Loucy (cell line): ENCODE measurements around the gene TRIM25.

Source experiments
- EZH2phosphoT487 ChIP-seq: fragments of 200-600 bp; IDR thresholded peaks from 2 replicates; pipeline ENCODE4 v1.6.1; 2018; ENCODE audit warnings: antibody characterized with exemption, mild to moderate bottlenecking, moderate library complexity, borderline replicate concordance
- TF ChIP-seq, protein P1 (sequence below): fragments of 200-600 bp; sonication (generic); conservative IDR thresholded peaks from 2 replicates; pipeline ENCODE4 v1.5.1; 2014; ENCODE audit warnings: mild to moderate bottlenecking, antibody characterized with exemption, low read length

DNA sequence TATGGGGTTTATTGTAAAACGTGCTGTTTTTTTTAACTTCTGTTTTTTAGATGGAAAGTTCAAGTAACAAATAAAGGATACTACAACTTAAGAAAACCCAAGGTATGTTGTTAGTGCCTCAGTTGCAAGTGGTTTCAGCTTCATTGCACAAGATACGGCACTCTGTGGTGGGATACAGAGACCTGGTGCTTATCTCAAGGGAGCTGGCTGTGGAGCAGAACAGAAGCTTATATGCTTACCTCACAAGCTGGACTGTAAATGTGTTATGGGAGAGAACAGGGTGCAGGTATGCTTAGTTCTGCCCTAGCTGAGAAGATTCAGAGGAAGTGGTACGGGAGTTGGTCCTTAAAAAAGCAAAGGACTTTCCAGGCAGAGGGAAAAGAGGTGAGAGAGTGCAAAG lies 64.7 kb downstream of the TRIM25 start:
- TF ChIP-seq, protein P1, sequence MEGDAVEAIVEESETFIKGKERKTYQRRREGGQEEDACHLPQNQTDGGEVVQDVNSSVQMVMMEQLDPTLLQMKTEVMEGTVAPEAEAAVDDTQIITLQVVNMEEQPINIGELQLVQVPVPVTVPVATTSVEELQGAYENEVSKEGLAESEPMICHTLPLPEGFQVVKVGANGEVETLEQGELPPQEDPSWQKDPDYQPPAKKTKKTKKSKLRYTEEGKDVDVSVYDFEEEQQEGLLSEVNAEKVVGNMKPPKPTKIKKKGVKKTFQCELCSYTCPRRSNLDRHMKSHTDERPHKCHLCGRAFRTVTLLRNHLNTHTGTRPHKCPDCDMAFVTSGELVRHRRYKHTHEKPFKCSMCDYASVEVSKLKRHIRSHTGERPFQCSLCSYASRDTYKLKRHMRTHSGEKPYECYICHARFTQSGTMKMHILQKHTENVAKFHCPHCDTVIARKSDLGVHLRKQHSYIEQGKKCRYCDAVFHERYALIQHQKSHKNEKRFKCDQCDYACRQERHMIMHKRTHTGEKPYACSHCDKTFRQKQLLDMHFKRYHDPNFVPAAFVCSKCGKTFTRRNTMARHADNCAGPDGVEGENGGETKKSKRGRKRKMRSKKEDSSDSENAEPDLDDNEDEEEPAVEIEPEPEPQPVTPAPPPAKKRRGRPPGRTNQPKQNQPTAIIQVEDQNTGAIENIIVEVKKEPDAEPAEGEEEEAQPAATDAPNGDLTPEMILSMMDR = no peak
- TF ChIP-seq EZH2phosphoT487 = no peak
